ENCODE measurements around the gene CYP17A1.

DNA sequence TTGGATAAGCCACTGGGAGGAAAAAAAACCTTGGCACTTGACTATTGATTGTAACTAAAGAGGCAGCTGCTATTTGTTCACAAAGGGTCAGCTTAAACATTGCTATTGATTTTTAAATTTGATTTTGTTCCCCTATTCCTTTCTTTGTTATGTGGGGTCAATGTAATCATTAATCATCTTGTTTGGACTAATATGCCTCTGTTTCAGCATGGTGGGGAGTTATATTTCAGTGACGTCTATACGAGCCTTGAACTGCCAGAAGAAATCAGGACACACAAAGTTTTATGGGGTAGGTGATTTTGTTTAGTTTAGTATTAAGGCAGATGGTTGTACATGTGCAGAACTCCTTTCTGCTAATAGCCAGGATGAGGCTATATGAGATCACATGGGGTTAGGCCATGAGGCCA, 39.5 kb upstream of the CYP17A1 start:
- TF ChIP-seq NFE2L2 (conservative IDR thresholded peaks at IDR 0.05; ENCODE audit: low read length): no peak
- TF ChIP-seq, protein P1, sequence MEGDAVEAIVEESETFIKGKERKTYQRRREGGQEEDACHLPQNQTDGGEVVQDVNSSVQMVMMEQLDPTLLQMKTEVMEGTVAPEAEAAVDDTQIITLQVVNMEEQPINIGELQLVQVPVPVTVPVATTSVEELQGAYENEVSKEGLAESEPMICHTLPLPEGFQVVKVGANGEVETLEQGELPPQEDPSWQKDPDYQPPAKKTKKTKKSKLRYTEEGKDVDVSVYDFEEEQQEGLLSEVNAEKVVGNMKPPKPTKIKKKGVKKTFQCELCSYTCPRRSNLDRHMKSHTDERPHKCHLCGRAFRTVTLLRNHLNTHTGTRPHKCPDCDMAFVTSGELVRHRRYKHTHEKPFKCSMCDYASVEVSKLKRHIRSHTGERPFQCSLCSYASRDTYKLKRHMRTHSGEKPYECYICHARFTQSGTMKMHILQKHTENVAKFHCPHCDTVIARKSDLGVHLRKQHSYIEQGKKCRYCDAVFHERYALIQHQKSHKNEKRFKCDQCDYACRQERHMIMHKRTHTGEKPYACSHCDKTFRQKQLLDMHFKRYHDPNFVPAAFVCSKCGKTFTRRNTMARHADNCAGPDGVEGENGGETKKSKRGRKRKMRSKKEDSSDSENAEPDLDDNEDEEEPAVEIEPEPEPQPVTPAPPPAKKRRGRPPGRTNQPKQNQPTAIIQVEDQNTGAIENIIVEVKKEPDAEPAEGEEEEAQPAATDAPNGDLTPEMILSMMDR (IDR thresholded peaks at IDR 0.05): no peak
- TF ChIP-seq MAZ (IDR thresholded peaks at IDR 0.05; ENCODE audit: borderline replicate concordance, low read depth, low read length): no peak
- no peak for TF ChIP-seq CHD4 (IDR thresholded peaks at IDR 0.05; ENCODE audit: borderline replicate concordance)
